Vagina (tissue), 2 donors: Measurements from ENCODE around the gene CARD11.

Experiments used
- CTCF ChIP-seq, 3 experiments: fragments of 450-650 bp in 2 of 3; fragments of 200-600 bp in 1 of 3; sonication (generic) in 1 of 3; IDR thresholded peaks; one replicate each; pipeline ENCODE4 v1.5.1; 2017 to 2019; ENCODE audit warnings: antibody characterized with exemption in 3 of 3, mild to moderate bottlenecking in 2 of 3, moderate library complexity in 2 of 3
- POLR2A ChIP-seq, 2 donors: fragments of 450-650 bp; IDR thresholded peaks; one replicate each; pipeline ENCODE4 v1.6.1; 2017; ENCODE audit warnings: antibody characterized with exemption in 2 of 2, mild to moderate bottlenecking in 2 of 2, moderate library complexity in 2 of 2

- no peak for TF ChIP-seq CTCF (IDR thresholded peaks at IDR 0.05)
- no peak for TF ChIP-seq POLR2A (IDR thresholded peaks at IDR 0.05)
Observed at GRCh38 chr7:3076700-3077099, 33.0 kb upstream of the CARD11 start.
